Stomach (tissue), 4 donors: Measurements from ENCODE around the gene FAM83F.

Experiments used
- EP300 ChIP-seq: sonication (generic); formaldehyde crosslinking; IDR thresholded peaks from one replicate; pipeline ENCODE4 v1.6.1; 2017; ENCODE audit warnings: antibody characterized with exemption
- POLR2AphosphoS5 ChIP-seq, 3 donors: sonication (generic); formaldehyde crosslinking; IDR thresholded peaks; one replicate each; pipeline ENCODE4 v1.6.1; 2016; ENCODE audit warnings: antibody characterized with exemption in 3 of 3
- TF ChIP-seq, protein P1 (sequence below), 7 experiments: fragments of 450-650 bp in 4 of 7; fragments of 200-600 bp in 3 of 7; sonication (generic) in 3 of 7; IDR thresholded peaks; one replicate each; pipeline ENCODE4 v1.5.1; 2016 to 2019; ENCODE audit warnings: antibody characterized with exemption in 7 of 7, control low read depth in 2 of 7, mild to moderate bottlenecking in 1 of 7

DNA sequence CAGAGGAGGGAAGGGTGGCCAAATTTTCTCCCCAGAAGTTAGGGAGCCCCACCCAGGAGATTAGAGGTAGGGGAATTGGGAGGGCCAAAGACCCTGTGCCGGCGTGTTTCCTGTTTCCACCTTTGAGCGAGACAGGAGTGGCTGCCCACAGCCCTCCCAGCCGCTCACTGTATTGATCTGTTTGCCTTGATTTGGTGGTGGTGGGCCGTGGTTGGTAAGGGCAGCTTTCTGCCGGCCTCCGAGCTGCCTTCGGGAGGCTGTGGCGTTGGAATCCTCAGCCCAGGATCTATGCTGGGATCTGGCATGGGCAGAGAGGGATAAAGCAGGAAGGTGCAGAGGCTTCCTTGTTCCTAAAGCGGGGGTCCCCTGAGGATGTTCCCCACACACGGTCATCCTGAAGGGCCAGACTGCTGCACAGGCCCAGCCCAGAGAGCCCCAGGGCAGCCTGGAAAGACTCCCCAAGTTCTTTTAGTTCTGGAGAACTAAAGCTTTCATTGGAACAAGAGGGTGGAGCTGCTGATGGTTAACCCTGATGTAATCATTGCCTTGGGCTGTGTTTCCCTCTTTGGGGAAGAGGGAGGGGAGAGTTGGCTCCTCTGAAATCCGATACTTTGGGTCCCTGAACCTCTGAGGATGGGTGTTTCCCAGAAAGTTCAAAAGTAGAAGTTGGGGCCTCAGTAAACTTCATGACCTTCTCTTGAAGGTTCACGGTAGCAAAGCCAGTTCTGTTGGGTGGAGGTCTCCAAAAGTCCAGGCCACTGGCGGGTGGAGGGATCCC is 7.2 kb downstream of the FAM83F start:
- TF ChIP-seq, protein P1, sequence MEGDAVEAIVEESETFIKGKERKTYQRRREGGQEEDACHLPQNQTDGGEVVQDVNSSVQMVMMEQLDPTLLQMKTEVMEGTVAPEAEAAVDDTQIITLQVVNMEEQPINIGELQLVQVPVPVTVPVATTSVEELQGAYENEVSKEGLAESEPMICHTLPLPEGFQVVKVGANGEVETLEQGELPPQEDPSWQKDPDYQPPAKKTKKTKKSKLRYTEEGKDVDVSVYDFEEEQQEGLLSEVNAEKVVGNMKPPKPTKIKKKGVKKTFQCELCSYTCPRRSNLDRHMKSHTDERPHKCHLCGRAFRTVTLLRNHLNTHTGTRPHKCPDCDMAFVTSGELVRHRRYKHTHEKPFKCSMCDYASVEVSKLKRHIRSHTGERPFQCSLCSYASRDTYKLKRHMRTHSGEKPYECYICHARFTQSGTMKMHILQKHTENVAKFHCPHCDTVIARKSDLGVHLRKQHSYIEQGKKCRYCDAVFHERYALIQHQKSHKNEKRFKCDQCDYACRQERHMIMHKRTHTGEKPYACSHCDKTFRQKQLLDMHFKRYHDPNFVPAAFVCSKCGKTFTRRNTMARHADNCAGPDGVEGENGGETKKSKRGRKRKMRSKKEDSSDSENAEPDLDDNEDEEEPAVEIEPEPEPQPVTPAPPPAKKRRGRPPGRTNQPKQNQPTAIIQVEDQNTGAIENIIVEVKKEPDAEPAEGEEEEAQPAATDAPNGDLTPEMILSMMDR (IDR thresholded peaks at IDR 0.05): no peak
- no peak for TF ChIP-seq POLR2AphosphoS5 (IDR thresholded peaks at IDR 0.05)
- TF ChIP-seq EP300: no peak
